ENCODE measurements around the gene SOX13.

Gene SOX13

GRCh38 chr1:204075139-204075521 is 2.2 kb downstream of the SOX13 start:
- Histone ChIP-seq H3K4me3 (ENCODE audit: insufficient read length, low read depth) (peak overlapping the region; percentile 98), H3K9ac (ENCODE audit: insufficient read length, low read depth) (peak overlapping the region; percentile 99), H3K4me1 (ENCODE audit: insufficient read depth, insufficient read length) (peaks cover 17% of the 10 kb centered on the region), H3K36me3 (ENCODE audit: insufficient read depth, insufficient read length, low read length) (peaks cover 7% of the 10 kb centered on the region), H3K9me3 (ENCODE audit: insufficient read depth, low read length) (no peaks in the 10 kb centered on the region), H3K27me3 (ENCODE audit: insufficient read depth, insufficient read length) (peaks cover 26% of the 10 kb centered on the region)
- TF ChIP-seq YY1 (IDR thresholded peaks at IDR 0.05; ENCODE audit: insufficient read depth, insufficient read length) (no peak), SUZ12 (IDR thresholded peaks at IDR 0.05; ENCODE audit: extremely low read depth, insufficient read depth, insufficient read length) (no peak), ZNF274 (IDR thresholded peaks at IDR 0.05; ENCODE audit: low read depth, low read length) (no peak)
- no peak for DNase-seq (ENCODE audit: low read depth, low spot score)

GRCh38 chr1:204075890-204076846 is 3.3 kb downstream of the SOX13 start:
- H3K9me3 ChIP-seq (ENCODE audit: insufficient read depth, low read length), result no peaks in the 10 kb centered on the region
- DNase-seq (ENCODE audit: low read depth, low spot score), result no peak
- H3K4me1 ChIP-seq (ENCODE audit: insufficient read depth, insufficient read length), result peaks cover 17% of the 10 kb centered on the region
- no peak overlapping the region for H3K4me3 ChIP-seq (ENCODE audit: insufficient read length, low read depth)
- peaks cover 7% of the 10 kb centered on the region for H3K36me3 ChIP-seq (ENCODE audit: insufficient read depth, insufficient read length, low read length)
- TF ChIP-seq YY1 (IDR thresholded peaks at IDR 0.05; ENCODE audit: insufficient read depth, insufficient read length) (no peak), SUZ12 (IDR thresholded peaks at IDR 0.05; ENCODE audit: extremely low read depth, insufficient read depth, insufficient read length) (no peak), ZNF274 (IDR thresholded peaks at IDR 0.05; ENCODE audit: low read depth, low read length) (no peak)
- peaks cover 24% of the 10 kb centered on the region for H3K27me3 ChIP-seq (ENCODE audit: insufficient read depth, insufficient read length)
- H3K9ac ChIP-seq (ENCODE audit: insufficient read length, low read depth), result peak overlapping the region; percentile 99

- no peak overlapping the region for H3K4me3 ChIP-seq (ENCODE audit: insufficient read length, low read depth)
Observed at GRCh38 chr1:204076891-204077290, 4.0 kb downstream of the SOX13 start.

GRCh38 chr1:204077979-204078696 is 5.2 kb downstream of the SOX13 start:
- DNase-seq (ENCODE audit: low read depth, low spot score), result peak; percentile 96
- TF ChIP-seq YY1 (IDR thresholded peaks at IDR 0.05; ENCODE audit: insufficient read depth, insufficient read length), result peak; percentile 6
- no peak for TF ChIP-seq SUZ12 (IDR thresholded peaks at IDR 0.05; ENCODE audit: extremely low read depth, insufficient read depth, insufficient read length)
- no peak for TF ChIP-seq ZNF274 (IDR thresholded peaks at IDR 0.05; ENCODE audit: low read depth, low read length)
- H3K27me3 ChIP-seq (ENCODE audit: insufficient read depth, insufficient read length), result peaks cover 14% of the 10 kb centered on the region
- H3K4me3 ChIP-seq (ENCODE audit: insufficient read length, low read depth), result peak overlapping the region; percentile 1
- peaks cover 33% of the 10 kb centered on the region for H3K4me1 ChIP-seq (ENCODE audit: insufficient read depth, insufficient read length)
- no peaks in the 10 kb centered on the region for H3K9me3 ChIP-seq (ENCODE audit: insufficient read depth, low read length)
- peak overlapping the region; percentile 63 for H3K9ac ChIP-seq (ENCODE audit: insufficient read length, low read depth)
- H3K36me3 ChIP-seq (ENCODE audit: insufficient read depth, insufficient read length, low read length), result peaks cover 7% of the 10 kb centered on the region

More at GRCh38 chr1:204076891-204077290, 4.0 kb downstream of the SOX13 start:
- peaks cover 17% of the 10 kb centered on the region for H3K27me3 ChIP-seq (ENCODE audit: insufficient read depth, insufficient read length)
- DNase-seq (ENCODE audit: low read depth, low spot score), result no peak
- H3K4me1 ChIP-seq (ENCODE audit: insufficient read depth, insufficient read length), result peaks cover 24% of the 10 kb centered on the region
- H3K9ac ChIP-seq (ENCODE audit: insufficient read length, low read depth), result peak overlapping the region; percentile 57
- TF ChIP-seq ZNF274 (IDR thresholded peaks at IDR 0.05; ENCODE audit: low read depth, low read length) (no peak), YY1 (IDR thresholded peaks at IDR 0.05; ENCODE audit: insufficient read depth, insufficient read length) (no peak), SUZ12 (IDR thresholded peaks at IDR 0.05; ENCODE audit: extremely low read depth, insufficient read depth, insufficient read length) (no peak)
- peaks cover 7% of the 10 kb centered on the region for H3K36me3 ChIP-seq (ENCODE audit: insufficient read depth, insufficient read length, low read length)
- H3K9me3 ChIP-seq (ENCODE audit: insufficient read depth, low read length), result no peaks in the 10 kb centered on the region

GRCh38 chr1:204079608-204079999 is 6.7 kb downstream of the SOX13 start:
- Histone ChIP-seq H3K4me1 (ENCODE audit: insufficient read depth, insufficient read length) (peaks cover 46% of the 10 kb centered on the region), H3K9me3 (ENCODE audit: insufficient read depth, low read length) (no peaks in the 10 kb centered on the region), H3K36me3 (ENCODE audit: insufficient read depth, insufficient read length, low read length) (peaks cover 10% of the 10 kb centered on the region), H3K27me3 (ENCODE audit: insufficient read depth, insufficient read length) (peaks cover 14% of the 10 kb centered on the region), H3K4me3 (ENCODE audit: insufficient read length, low read depth) (no peak overlapping the region), H3K9ac (ENCODE audit: insufficient read length, low read depth) (peak overlapping the region; percentile 65)
- no peak for TF ChIP-seq ZNF274 (IDR thresholded peaks at IDR 0.05; ENCODE audit: low read depth, low read length)
- TF ChIP-seq SUZ12 (IDR thresholded peaks at IDR 0.05; ENCODE audit: extremely low read depth, insufficient read depth, insufficient read length), result no peak
- TF ChIP-seq YY1 (IDR thresholded peaks at IDR 0.05; ENCODE audit: insufficient read depth, insufficient read length), result no peak
- DNase-seq (ENCODE audit: low read depth, low spot score), result no peak

- TF ChIP-seq SUZ12 (IDR thresholded peaks at IDR 0.05; ENCODE audit: extremely low read depth, insufficient read depth, insufficient read length) (no peak), YY1 (IDR thresholded peaks at IDR 0.05; ENCODE audit: insufficient read depth, insufficient read length) (peak; percentile 22), ZNF274 (IDR thresholded peaks at IDR 0.05; ENCODE audit: low read depth, low read length) (no peak)
- Histone ChIP-seq H3K4me1 (ENCODE audit: insufficient read depth, insufficient read length) (peaks cover 49% of the 10 kb centered on the region), H3K36me3 (ENCODE audit: insufficient read depth, insufficient read length, low read length) (peaks cover 10% of the 10 kb centered on the region), H3K4me3 (ENCODE audit: insufficient read length, low read depth) (peak overlapping the region; percentile 16), H3K27me3 (ENCODE audit: insufficient read depth, insufficient read length) (peaks cover 6% of the 10 kb centered on the region), H3K9ac (ENCODE audit: insufficient read length, low read depth) (peak overlapping the region; percentile 65), H3K9me3 (ENCODE audit: insufficient read depth, low read length) (no peaks in the 10 kb centered on the region)
- DNase-seq (ENCODE audit: low read depth, low spot score), result peak; percentile 100
Observed at GRCh38 chr1:204080163-204080903, 7.4 kb downstream of the SOX13 start.
